ENCODE data around the gene CEP44.

DNA sequence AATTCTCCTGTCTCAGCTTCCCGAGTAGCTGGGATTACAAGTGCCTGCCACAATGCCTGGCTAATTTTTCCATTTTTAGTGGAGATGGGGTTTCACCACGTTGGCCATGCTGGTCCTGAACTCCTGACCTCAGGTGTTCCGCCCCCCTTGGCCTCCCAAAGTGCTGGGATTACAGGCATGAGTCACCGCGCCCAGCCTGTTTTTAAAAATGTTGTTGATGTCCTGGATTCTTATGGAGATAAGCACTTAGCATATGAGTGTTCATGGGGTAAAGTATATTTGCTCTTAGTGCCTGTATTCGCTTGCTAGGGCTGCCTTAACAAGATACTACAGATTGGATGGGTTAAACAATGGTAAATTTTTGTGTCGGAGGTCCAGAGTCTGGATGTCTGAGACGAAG lies 91.7 kb downstream of the CEP44 start:
- TF ChIP-seq, protein P1, sequence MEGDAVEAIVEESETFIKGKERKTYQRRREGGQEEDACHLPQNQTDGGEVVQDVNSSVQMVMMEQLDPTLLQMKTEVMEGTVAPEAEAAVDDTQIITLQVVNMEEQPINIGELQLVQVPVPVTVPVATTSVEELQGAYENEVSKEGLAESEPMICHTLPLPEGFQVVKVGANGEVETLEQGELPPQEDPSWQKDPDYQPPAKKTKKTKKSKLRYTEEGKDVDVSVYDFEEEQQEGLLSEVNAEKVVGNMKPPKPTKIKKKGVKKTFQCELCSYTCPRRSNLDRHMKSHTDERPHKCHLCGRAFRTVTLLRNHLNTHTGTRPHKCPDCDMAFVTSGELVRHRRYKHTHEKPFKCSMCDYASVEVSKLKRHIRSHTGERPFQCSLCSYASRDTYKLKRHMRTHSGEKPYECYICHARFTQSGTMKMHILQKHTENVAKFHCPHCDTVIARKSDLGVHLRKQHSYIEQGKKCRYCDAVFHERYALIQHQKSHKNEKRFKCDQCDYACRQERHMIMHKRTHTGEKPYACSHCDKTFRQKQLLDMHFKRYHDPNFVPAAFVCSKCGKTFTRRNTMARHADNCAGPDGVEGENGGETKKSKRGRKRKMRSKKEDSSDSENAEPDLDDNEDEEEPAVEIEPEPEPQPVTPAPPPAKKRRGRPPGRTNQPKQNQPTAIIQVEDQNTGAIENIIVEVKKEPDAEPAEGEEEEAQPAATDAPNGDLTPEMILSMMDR (IDR thresholded peaks at IDR 0.05; ENCODE audit: insufficient read depth, low read depth, low read length) = no peak
- no peak for TF ChIP-seq EZH2 (IDR thresholded peaks at IDR 0.05; ENCODE audit: insufficient read depth, low read length)
